ENCODE data around the gene CARD9.

CARD9 gene

GRCh38 chr9:136316271-136316751, 57.2 kb downstream of the CARD9 start:
- no peak for DNase-seq (ENCODE audit: low read depth)
- no peak overlapping the region for H3K4me3 ChIP-seq (ENCODE audit: low read depth, low read length)
- TF ChIP-seq, protein P1, sequence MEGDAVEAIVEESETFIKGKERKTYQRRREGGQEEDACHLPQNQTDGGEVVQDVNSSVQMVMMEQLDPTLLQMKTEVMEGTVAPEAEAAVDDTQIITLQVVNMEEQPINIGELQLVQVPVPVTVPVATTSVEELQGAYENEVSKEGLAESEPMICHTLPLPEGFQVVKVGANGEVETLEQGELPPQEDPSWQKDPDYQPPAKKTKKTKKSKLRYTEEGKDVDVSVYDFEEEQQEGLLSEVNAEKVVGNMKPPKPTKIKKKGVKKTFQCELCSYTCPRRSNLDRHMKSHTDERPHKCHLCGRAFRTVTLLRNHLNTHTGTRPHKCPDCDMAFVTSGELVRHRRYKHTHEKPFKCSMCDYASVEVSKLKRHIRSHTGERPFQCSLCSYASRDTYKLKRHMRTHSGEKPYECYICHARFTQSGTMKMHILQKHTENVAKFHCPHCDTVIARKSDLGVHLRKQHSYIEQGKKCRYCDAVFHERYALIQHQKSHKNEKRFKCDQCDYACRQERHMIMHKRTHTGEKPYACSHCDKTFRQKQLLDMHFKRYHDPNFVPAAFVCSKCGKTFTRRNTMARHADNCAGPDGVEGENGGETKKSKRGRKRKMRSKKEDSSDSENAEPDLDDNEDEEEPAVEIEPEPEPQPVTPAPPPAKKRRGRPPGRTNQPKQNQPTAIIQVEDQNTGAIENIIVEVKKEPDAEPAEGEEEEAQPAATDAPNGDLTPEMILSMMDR (IDR thresholded peaks at IDR 0.05; ENCODE audit: control insufficient read depth, extremely low read depth, insufficient read depth), result no peak

DNA sequence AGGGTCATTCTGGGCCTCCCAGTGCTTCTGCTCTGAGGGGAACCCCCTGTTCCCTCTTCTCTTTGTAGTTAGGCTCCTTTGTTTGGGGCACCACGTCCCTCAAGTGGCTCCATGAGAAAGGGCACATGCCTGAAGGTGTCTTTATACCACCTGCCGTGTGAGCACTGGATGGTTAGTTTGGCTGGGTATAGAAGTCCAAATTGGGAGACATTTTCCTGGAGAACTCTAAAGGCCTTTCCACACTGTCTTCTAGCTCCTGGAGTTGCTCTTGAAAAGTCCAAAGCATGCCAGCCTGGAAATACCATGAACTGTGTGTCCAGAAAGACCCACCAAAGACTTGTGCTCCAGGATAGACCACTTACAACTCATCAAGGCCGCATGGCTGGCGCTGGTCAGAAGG, 58.5 kb downstream of the CARD9 start:
- DNase-seq (ENCODE audit: low read depth), result no peak
- TF ChIP-seq, protein P1 (IDR thresholded peaks at IDR 0.05; ENCODE audit: control insufficient read depth, extremely low read depth, insufficient read depth), result no peak
- H3K4me3 ChIP-seq (ENCODE audit: low read depth, low read length), result no peak overlapping the region

DNA sequence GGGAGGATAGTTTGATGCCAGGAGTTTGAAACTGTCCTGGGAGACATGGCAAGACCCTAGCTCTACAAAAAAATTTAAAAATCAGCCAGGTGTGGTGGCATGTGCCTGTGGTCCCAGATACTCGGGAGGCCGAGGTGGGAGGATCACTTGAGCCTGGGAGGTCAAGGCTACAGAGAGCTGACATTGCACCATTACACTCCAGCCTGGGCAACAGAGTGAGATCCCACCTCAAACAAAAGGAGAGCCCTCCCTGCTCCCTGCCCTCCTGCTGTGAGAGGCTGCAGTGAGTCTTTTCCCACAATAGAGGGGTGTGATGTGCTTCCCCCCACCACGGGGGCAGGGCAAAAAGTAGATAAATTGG, 59.4 kb downstream of the CARD9 start:
- DNase-seq (ENCODE audit: low read depth), result no peak
- no peak overlapping the region for H3K4me3 ChIP-seq (ENCODE audit: low read depth, low read length)
- TF ChIP-seq, protein P1 (IDR thresholded peaks at IDR 0.05; ENCODE audit: control insufficient read depth, extremely low read depth, insufficient read depth), result no peak
